Measurements from ENCODE around the gene APPL2. TPM values are rescaled to one million over a fixed set of nuclear protein-coding genes. Genes with fewer than 3 reads are reported as not detected.

Gene APPL2
- total RNA-seq, 6 experiments from 2014 or later = 10.2 to 23.2 (median 16.5) TPM

GRCh38 chr12:105262461-105263184 lies 26.6 kb upstream of the APPL2 start:
- H3K27ac ChIP-seq = no peak overlapping the region
- no peak overlapping the region for H3K4me3 ChIP-seq
- DNase-seq = no peak
- intact Hi-C loops (cut with DNase I) = no loop called here
- no peaks in the 10 kb centered on the region for H3K4me1 ChIP-seq
- H3K9me3 ChIP-seq = no peaks in the 10 kb centered on the region
- no peaks in the 10 kb centered on the region for H3K36me3 ChIP-seq
- H3K27me3 ChIP-seq = no peaks in the 10 kb centered on the region
- 81% methylated on average over 6 of the region's 6 CpGs for WGBS (ENCODE audit: insufficient coverage, low coverage, low lambda C conversion rate, missing lambda C conversion rate)
- no peak for ATAC-seq
- TF ChIP-seq CTCF (IDR thresholded peaks at IDR 0.05) = no peak
- TF ChIP-seq POLR2A (IDR thresholded peaks at IDR 0.05) = no peak

- H3K9me3 ChIP-seq = no peaks in the 10 kb centered on the region
- H3K27ac ChIP-seq = no peak overlapping the region
- ATAC-seq = no peak
- intact Hi-C loops (cut with DNase I) = no loop called here
- no peaks in the 10 kb centered on the region for H3K4me1 ChIP-seq
- no peak for DNase-seq
- H3K27me3 ChIP-seq = no peaks in the 10 kb centered on the region
- no peaks in the 10 kb centered on the region for H3K36me3 ChIP-seq
- WGBS (ENCODE audit: insufficient coverage, low coverage, low lambda C conversion rate, missing lambda C conversion rate) = 43% methylated on average over 2 of the region's 2 CpGs
- TF ChIP-seq CTCF (IDR thresholded peaks at IDR 0.05) (no peak), POLR2A (IDR thresholded peaks at IDR 0.05) (no peak)
- H3K4me3 ChIP-seq = no peak overlapping the region
Measured at GRCh38 chr12:105261010-105261409, 25.0 kb upstream of the APPL2 start.

DNA sequence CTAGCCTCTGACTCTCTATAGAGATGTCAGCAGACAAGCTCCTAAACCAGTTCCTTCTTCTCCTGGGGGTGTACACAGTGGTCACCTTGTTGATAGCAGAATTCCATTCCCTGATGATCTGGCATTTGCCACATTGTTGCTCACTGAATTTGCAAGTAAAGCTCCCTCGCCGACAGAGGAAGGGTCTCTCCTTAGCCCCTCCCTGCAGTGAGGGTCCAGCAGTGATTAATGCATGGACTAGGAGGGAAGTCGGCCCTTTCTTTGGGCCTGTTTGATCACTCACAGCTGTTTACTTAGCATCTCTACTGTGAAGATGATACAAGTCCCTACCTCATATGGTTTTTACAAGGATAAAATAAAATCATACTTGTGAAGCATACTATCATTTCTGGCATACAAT lies 23.3 kb upstream of the APPL2 start:
- no peak overlapping the region for H3K27ac ChIP-seq
- intact Hi-C loops (cut with DNase I) = no loop called here
- H3K4me1 ChIP-seq = no peaks in the 10 kb centered on the region
- H3K9me3 ChIP-seq = no peaks in the 10 kb centered on the region
- ATAC-seq (no peak), DNase-seq (no peak)
- 58% methylated on average over 3 of the region's 3 CpGs for WGBS (ENCODE audit: insufficient coverage, low coverage, low lambda C conversion rate, missing lambda C conversion rate)
- no peak overlapping the region for H3K4me3 ChIP-seq
- H3K36me3 ChIP-seq = no peaks in the 10 kb centered on the region
- H3K27me3 ChIP-seq = no peaks in the 10 kb centered on the region
- no peak for TF ChIP-seq CTCF (IDR thresholded peaks at IDR 0.05)
- no peak for TF ChIP-seq POLR2A (IDR thresholded peaks at IDR 0.05)

DNA sequence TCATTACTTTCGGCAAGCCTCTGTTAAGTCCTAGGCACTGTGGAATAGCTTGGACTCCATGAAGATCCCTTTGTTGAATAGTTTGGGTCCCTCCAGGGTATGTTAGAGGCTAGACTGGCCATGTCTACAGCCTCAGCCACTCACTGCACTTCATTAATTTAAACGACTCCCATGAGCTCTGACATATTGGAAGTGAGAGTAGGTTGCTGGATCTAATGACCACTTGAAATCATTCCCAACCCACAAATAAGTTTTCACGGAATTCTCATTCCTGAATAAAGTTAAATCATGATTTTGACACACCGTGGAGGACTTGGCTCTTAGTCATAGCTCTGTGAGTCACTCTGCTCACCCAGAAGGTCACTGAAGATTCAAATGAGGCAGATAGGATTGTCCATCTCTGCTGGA lies 21.4 kb upstream of the APPL2 start:
- intact Hi-C loops (cut with DNase I) = no loop called here
- no peaks in the 10 kb centered on the region for H3K9me3 ChIP-seq
- no peak overlapping the region for H3K4me3 ChIP-seq
- no peaks in the 10 kb centered on the region for H3K36me3 ChIP-seq
- TF ChIP-seq CTCF (IDR thresholded peaks at IDR 0.05) = no peak
- TF ChIP-seq POLR2A (IDR thresholded peaks at IDR 0.05) = no peak
- H3K27me3 ChIP-seq = no peaks in the 10 kb centered on the region
- H3K4me1 ChIP-seq = no peaks in the 10 kb centered on the region
- no peak overlapping the region for H3K27ac ChIP-seq
- WGBS (ENCODE audit: insufficient coverage, low coverage, low lambda C conversion rate, missing lambda C conversion rate) = 52% methylated on average over 4 of the region's 4 CpGs
- DNase-seq (no peak), ATAC-seq (peak in 1 of 4 donors; percentile 26)

Data from right lobe of liver (tissue), 6 donors.